GM19239 (cell line): ENCODE results near the gene RRAGC.

Experiments
- DNase-seq: peaks from one replicate; pipeline ENCODE4 v3.0.0; 2011; ENCODE audit warnings: low spot score; ENCODE audit not compliant: insufficient read length
- FAIRE-seq: peaks from 2 replicates; lab custom pipeline; 2011; peaks lifted over from hg19 to GRCh38; lab: Jason Lieb, UNC

RRAGC gene

DNA sequence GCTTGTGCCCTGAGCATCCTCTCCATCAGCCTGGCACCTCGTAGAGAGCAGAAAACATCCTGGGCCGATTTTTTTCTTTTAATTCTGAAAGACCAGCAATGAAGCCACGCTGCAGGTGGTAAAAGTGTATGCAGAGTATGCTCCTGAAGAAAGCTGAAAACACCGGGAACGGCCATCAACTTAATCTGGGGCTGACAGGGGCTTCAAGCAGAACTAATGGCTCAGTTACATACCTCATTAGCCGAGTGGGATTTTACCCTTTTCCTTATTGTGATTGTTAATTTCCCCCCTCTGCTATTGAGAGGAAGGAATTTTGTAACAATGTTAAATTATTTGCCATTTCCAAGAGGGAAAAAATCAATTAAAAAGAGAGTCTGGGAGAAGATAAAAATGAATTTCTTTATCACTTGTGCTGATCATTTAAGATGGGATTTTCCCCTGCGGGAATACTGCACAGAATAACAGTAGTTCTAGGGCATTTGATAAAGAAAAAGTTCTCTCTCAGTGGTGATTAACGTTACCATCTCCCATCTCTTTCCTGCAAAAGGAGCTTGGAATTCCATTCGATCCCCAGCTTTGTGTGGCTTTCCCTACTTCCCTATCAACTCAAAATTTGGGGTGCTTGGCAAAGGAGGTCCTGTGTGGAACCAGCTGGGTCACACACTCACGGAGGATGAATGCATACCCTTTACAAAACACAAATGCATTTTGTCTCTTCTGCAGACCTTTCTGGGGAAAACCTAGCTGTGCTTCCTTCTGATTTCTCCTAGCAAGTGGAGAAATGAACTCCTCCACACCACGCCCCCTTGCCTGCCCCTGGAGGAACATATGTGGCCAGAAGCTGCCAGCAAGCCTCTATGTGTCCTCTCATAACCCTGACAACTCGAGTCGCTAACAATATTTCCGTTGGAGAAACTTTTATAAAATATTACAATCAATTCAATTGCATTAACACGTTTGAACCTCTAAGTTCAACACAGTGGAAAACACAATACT, 70.9 kb downstream of the RRAGC start:
- DNase-seq (no peak), FAIRE-seq (no peak)
